H1 (cell line): ENCODE results near the gene PTPRT. TPM values are rescaled to one million over a fixed set of nuclear protein-coding genes. Genes with fewer than 3 reads are reported as not detected.

Source experiments
- POLR2AphosphoS5 ChIP-seq: IDR thresholded peaks from 2 replicates; pipeline ENCODE4 v1.6.1; 2011; ENCODE audit warnings: low read depth, low read length
- RFX5 ChIP-seq: IDR thresholded peaks from 2 replicates; pipeline ENCODE4 v1.6.1; 2011; ENCODE audit warnings: low read depth, low read length, improper control_type of control experiment, borderline replicate concordance
- polyA plus RNA-seq, 7 experiments: library from polyadenylated mRNA; depleted of rRNA in 3 of 7; stranded (reverse) in 5 of 7; unstranded in 2 of 7; fragments of >200 nt in 5 of 7; fragments of 200-250 nt in 2 of 7; gene quantifications; 1 replicate in 5 of 7; 2 replicates in 1 of 7; 4 replicates in 1 of 7; pipeline versions ENCODE4 v1.2.1 to v1.2.3, GENCODE V29; 2011 to 2013; ENCODE audit warnings: missing spikeins in 2 of 7, mixed read lengths in 2 of 7
- total RNA-seq: library from RNA; stranded (reverse); fragmentation: NEBNext Ultra II Directional; extraction: Animal tissue kit (Norgen Biotek cat#: 25700); gene quantifications from 2 replicates; pipeline ENCODE4 v1.2.1, GENCODE V29; 2021

Gene PTPRT
- total and polyA plus RNA-seq, 2 of the 8 experiments (the other 6 are each of a cell fraction or from before 2014, with no cell fraction given), result 0.33 to 1.8 TPM

GRCh38 chr20:42741906-42742305, 447.8 kb downstream of the PTPRT start (continued):
- no peak for TF ChIP-seq RFX5
- TF ChIP-seq POLR2AphosphoS5, result no peak
